GM12801 (cell line): Measurements from ENCODE around the gene ELOA.

Source experiments
- TF ChIP-seq, protein P1 (sequence below): IDR thresholded peaks from one replicate; pipeline ENCODE4 v1.5.1; 2011; ENCODE audit warnings: control low read depth; ENCODE audit not compliant: insufficient read length; ENCODE audit errors: extremely low read depth

Gene ELOA

DNA sequence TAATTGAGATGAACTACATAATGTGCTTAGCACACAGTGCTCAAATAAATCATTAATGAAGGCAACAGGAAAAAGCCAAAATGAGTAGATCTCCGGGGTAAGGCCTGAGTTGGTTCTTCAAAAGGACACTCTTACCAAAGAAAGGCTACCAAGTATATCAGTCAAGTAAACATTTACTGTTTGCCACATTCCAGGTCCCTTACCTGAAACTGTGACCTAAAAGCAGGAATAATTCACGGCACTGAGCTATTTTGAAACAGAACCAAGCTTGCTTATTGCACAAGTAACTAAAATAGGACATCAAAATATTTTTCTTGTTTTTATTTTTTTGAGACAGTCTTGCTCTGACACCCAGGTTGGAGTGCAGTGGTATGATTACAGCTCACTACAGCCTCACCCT, 32.9 kb downstream of the ELOA start:
- TF ChIP-seq, protein P1, sequence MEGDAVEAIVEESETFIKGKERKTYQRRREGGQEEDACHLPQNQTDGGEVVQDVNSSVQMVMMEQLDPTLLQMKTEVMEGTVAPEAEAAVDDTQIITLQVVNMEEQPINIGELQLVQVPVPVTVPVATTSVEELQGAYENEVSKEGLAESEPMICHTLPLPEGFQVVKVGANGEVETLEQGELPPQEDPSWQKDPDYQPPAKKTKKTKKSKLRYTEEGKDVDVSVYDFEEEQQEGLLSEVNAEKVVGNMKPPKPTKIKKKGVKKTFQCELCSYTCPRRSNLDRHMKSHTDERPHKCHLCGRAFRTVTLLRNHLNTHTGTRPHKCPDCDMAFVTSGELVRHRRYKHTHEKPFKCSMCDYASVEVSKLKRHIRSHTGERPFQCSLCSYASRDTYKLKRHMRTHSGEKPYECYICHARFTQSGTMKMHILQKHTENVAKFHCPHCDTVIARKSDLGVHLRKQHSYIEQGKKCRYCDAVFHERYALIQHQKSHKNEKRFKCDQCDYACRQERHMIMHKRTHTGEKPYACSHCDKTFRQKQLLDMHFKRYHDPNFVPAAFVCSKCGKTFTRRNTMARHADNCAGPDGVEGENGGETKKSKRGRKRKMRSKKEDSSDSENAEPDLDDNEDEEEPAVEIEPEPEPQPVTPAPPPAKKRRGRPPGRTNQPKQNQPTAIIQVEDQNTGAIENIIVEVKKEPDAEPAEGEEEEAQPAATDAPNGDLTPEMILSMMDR = no peak

DNA sequence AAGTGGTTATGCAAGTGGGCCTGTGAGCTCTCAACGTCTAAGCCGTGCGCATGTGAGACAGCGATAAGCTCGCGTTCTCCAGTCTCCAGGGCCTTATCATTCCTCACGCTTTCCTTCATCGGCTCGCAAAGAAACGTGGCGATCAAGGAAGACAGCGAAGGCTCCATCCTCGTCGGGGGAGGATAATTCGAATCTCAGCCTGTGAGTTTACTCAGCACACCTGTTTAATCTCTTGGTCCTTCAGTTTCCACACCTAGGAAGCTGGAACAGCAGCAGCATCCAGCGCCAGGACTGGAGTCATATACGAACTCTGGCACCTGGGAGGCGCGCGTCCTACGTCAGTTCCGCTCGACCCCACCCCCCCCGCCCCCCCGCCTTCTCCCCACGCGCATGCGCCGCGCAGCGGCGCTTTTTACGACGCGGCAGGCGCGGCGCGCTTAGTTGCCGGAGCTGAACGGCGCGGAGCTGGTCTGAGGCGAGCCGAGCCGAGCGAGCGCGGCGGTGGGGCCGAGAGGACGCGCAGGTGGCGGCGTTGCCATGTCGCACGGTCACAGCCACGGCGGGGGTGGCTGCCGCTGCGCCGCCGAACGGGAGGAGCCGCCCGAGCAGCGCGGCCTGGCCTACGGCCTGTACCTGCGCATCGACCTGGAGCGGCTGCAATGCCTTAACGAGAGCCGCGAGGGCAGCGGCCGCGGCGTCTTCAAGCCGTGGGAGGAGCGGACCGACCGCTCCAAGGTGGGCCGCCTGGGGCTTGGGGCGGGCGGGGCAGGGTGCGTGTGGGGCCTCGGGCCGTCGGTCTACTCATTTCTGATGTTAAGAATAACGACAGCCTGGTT, 34.9 kb downstream of the ELOA start, which contains the start of gene PITHD1:
TSS of gene PITHD1 (plus strand) at position 440 of the 836 bp plus-strand sequence. CDS start at position 538, 98 bp downstream.
- TF ChIP-seq, protein P1 = no peak

DNA sequence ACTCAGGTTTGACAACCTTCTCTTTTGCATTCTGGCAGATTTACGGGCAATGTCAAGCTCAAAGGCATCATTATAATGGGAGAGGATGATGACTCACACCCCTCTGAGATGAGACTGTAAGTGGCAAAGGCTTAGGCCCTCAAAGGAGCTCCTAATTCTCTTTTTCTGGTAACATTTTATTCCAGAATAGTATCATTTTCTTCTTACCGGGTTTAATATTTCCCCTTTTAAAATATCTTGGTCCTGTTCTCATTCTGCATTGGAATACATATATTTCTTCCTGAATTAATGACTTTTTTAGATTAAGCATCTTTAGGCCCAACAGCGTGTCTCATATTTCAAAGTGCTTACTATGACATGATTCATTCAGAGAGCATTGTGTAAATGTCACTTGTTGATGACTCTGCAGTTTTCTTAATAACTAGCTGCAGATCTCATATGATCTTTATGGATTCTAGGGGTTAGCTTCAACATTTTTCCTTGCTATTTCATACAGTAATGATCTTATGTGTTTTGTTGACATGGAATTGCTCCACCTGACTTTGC, 36.6 kb downstream of the ELOA start:
- TF ChIP-seq, protein P1 = no peak

DNA sequence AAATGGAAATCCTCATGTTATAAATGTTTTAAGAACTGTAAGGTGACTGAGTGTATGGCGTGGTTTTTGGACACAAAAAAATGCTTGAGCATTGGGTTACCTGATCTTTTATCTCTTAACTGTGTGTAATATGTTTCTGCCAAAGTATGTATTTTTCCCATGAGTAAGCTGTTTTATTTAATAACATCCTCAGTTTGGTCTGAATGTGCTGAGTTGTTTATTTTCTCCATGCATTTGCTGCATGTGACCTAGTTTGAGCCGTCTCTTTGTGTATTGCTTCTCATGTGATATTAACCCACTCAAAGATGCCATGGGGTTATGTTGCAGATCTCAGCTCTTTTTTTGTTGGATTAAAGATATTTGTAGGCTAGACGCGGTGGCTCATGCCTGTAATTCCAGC, 41.6 kb downstream of the ELOA start:
- TF ChIP-seq, protein P1 = no peak

DNA sequence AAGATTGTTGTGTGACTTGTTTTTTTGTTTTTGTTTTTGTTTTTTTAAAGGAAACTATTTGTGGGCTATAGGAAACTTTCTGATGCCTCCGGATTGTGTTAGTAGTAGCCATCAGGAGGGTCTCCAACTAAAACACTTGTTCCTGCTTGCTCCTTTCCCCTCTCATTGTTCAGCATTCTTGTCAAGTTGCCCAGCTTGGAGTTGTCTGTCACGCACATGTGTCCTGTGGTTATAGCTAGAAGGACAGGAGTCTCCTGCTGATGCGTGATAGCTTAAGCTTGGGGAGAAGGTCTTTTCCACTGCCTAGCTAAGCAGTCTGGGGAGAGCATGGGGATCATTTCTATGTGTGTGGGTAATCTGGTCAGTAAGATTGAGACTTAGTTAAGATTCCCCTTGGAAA, 44.4 kb downstream of the ELOA start:
- TF ChIP-seq, protein P1 = no peak

DNA sequence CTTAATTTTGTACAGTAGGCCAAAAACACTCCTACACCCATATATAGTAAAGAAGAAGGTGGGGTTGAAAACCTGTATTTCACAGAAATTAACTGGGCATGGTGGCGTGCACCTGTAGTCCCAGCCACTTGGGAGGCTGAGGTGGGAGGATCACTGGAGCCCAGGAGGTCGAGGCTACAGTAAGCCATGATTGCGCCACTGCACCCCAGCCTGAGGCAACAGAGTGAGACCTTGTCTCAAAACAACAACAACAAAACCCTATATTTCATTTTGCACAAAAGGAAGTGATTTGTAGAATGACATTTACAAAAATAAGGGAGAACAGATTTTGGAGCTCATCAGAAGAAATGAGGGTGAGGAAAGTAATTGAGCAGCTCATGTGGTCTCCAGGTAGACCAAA, 45.4 kb downstream of the ELOA start:
- TF ChIP-seq, protein P1 = no peak

DNA sequence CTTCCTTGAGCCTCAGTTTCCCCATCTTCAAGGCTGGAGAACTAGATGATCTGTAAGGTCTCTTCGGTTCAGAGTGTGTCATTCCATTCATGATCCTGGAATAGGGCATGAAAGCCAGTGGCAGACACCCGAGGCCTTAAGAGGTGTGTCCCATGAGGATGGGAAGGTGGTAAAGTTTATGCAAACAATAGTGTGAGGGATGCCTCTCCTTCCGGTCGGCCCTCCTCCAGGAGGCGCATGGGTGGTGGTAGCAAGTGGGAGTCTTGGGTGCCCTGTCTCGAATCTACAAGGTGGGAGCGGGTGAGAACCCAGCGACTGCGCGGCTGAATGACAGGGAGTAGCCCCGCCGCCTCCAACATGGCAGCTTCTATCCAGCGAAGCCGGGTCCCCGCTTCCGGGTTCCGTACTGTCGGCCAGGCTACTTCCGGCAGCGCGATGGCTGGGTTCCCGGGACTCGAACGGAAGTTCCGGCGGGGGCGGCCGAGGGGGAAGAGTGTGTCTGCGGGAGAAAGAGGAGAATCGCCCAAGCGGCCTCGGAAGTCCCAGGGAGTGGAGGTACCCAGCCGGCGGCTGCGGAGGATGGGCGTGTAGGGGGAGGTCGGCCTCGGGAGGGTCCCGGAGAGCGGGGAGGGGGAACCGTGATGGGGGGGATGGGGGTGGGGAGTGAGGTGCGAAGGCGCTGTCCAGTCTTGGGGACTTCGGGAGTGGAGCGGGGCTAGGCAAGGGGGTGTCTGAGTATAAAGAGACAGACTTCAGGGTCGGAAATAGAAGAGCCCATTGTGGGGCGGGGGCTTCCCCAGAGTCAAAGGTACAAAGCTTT, 47.6 kb downstream of the ELOA start, which contains the start of gene LYPLA2:
TSS of gene LYPLA2 (plus strand) at position 450 of the 820 bp plus-strand sequence. CDS start 1,538 bp downstream, outside the sequence.
- TF ChIP-seq, protein P1 = no peak
